Left colon (tissue), 2 donors: Measurements from ENCODE around the gene TMEM89. TPM values are rescaled to one million over a fixed set of nuclear protein-coding genes. Genes with fewer than 3 reads are reported as not detected.

Experiments
- ATAC-seq: fragments of 200-7000 bp; cut with Tn5 transposase; one replicate; pipeline ENCODE4 v1.9.1; 2020; ENCODE audit warnings: mild to moderate bottlenecking, moderate library complexity
- DNase-seq, 2 donors: peaks; one replicate each; pipeline ENCODE4 v3.0.0-alpha.2; 2020
- intact Hi-C, 2 donors: fragments of 100-400 bp; cut with DNase I in 1 of 2; cut with micrococcal nuclease in 1 of 2; formaldehyde crosslinking; loops; one replicate each; pipeline versions ENCODE4 v1.11.2 to v1.14.0; 2022; cut with DNase I, micrococcal nuclease
- total RNA-seq, 2 donors: library from RNA; stranded (reverse); fragmentation: NEBNext Ultra II Directional; extraction: Animal tissue kit (Norgen Biotek cat#: 25700); gene quantifications; one replicate each; pipeline ENCODE4 v1.2.1, GENCODE V29; 2021
- donor health status: DM: no; HTN: no; CAD: no.
- donor health status: DM: yes; HTN: yes; CAD: no.

Gene TMEM89
- total RNA-seq, 2 donors from 2014 or later: 0.84 to 2.2 TPM

DNA sequence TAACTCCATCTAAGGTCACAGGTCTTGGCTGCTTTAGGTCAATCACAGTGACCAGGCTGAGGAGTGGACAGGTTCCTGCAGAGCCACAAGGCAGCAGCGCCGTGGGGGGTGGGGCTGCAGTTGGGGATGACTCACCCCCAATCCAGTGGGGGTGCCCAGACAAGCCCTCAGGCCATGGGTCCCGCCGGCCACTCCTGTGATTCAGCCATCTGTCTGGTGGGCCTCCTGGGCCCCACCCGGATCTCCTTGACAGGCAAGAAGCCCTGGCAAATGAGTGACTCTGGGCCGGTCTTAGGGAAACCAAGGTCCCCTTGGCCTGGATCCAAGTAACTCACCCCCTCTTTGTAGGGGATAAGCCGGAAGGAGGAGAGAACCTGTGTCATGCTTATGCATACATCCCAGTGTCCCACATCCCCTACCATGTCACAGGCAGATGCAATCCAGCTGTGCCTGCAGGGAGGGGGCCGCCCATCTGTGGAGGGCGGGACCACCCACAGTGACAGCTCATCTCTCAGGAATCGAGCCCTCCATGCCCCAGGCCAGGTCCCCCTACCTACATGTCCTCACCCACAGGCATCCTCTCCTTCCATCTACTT, 25.9 kb downstream of the TMEM89 start:
- ATAC-seq: peak; percentile 5
- intact Hi-C loops: no loop called here
- DNase-seq: no peak

DNA sequence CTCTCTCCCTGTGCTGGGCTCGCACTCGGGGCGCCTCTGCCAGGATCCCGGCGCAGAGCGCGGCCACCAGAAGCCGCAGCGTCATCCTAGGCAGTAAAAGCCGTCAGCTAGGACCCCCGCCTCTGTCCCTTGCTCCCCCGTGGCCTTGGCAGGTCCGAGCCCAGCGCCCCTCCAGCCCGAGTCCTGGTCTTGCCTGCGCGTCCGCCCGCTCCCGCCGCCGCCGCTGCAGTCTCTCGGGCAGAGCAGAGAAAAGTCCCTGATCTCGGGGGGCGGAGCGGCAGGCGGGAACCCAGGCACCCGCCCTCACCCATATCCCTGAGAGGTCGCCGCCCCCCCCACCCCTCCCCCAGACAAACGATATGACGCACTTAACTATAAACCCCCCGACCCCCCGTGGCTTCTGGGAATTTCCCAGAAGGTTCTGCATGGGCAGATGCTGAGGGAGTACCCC, 26.5 kb downstream of the TMEM89 start, which contains the start of gene COL7A1:
COL7A1 (minus strand) TSS at position 255 of the 451 bp plus-strand sequence; CDS start at position 85, 170 bp downstream.
- DNase-seq (no peak), ATAC-seq (no peak)
- intact Hi-C loops: no loop called here

DNA sequence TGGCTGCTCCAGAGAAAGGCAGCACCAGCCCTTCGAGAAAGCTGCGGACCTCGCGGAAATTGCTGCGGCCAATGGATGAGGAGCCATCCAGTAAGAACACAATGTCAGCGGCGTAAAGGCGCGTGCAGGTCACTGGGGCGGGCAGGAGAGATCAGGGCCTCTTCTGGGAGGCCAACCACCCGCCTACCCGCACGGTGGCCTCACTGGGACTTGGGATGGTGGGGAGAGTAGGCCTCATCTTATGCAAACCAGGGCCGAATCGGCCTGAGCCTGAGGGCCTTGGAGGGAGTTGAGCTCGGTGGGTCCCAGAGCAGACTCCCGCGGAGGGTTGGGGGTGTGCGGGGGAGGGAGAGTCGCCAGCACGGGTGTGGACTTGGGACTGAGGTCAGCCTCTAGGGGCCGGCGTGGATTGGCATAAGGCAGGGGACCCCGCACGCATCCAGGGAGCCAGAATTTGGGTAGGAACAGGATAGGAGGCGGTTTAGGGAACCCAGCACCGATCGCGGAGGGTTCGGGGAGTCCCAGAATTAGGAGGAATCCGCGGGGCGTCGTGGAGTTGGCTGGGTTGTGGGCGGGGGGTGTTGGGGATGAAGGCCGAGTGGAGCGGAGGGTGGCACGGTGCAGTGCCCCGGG, 27.0 kb downstream of the TMEM89 start:
- DNase-seq (no peak), ATAC-seq (no peak)
- intact Hi-C loops: no loop called here

DNA sequence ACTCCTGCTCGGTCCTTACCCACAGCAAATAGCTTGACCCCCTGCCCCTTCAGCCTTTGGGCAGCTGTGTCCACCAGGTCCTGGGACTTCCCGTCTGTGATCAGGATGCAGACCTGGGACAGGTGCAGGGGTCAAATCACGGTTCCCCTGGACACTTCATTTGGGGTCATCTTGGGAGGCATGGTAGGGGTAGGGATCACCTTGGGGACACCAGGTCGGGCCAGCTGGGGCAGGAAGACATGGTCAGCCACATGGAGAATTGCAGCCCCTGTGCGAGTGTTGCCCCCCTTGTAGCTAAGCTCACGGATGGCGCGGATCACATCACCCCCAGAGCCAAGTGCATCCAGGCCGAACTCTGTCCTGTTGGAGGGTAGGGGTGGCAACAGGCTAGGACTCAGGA, 28.2 kb downstream of the TMEM89 start:
- intact Hi-C loops: no loop called here
- ATAC-seq: no peak

DNA sequence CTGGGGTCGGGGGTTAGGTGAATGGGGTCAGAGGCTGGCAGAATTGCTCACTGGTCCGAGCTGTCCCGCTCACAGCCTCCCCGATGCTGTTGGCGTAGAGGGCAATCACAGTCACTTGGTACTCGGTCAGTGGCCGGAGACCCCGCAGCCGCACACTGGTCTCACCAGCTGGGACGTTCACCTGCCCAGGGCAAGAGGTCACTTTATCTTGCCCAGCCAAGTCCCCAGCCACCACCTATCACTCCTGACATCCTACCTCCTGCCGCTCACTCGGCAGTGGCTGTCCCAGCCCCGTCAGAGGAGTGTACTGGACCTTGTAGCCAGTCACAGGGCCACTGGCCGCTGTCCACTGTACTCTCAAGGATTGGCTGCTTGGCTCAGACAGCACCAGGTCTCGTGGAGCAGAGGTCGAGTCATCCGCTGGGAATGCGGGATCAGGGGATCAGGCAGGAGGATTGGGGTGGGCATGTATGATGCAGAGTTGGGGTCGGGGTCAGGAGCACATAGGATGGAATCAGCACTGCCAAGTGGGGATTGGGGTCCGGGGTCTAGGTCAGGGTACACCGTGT, 29.0 kb downstream of the TMEM89 start:
- intact Hi-C loops: no loop called here
- no peak for DNase-seq
- no peak for ATAC-seq

More for the DNA sequence above, 28.2 kb downstream of the TMEM89 start:
- DNase-seq: no peak

DNA sequence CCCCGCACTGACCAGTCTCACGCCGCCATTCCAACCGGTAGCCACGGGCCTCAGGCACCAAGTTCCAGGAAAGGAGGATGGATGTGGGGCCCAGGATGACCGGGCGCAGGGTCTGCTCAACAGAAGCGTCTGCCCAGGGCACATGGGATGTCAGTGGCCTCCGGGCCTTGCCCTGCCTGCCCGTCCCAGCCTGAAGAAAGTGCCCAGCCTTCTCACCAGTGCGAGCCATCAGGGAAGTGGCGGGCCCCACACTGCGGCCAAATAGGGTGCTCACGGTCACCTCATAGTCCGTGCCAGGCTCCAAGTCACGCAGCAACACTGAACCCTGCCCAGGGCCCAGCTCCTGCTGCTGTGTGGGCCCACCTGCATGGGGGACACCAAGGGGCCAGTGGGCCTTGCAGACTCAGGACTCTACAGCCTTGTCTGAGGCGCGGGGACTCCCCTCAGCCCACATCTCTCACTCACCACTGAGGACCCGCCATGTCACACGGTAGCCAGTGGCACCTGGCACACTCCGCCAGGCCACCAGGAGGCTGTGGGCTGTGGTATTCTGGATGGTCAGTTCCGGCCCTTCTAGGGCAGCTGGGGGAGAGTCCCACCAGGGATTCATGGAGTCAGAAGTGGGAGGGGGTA, 29.6 kb downstream of the TMEM89 start:
- no peak for ATAC-seq
- intact Hi-C loops: no loop called here
- no peak for DNase-seq

DNA sequence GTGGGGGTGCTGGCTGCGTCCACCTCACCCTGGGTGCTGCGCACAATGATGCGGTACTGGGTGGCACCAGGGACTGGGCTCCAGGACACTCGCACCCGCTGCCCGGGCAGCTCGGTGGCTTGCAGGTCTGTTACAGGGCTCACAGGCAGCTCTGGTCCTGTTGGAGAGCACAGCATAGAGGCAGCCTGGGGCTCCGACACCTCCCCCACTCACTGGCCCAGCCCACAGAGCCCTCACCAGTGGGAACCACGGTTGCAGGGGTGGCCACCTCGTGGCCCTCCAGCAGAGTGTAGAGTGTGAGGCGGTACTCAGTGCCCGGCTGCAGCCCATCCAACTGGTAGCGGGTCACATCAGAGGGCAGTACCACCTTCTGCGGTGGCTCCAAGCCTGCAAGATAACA, 30.1 kb downstream of the TMEM89 start:
- ATAC-seq (no peak), DNase-seq (no peak)
- intact Hi-C loops: no loop called here

DNA sequence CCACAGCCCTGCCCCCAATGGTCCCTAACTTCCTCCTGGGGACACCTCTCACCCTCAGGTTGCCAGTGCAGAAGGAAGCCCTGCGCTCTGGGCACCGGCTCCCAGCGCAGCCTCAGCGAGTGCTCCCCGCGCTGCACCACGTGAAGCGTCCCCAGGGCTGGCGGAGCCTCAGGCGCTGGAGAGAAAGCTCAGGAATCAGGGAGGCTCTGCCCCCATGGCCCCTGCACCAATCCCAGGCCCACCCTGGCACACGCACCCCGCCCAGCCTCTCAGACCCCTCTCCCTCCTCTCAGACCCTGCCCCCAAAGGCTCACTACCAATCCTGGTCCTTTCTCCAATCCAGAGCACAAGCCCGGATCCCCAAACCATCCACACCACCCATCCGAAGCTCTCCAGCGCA, 33.3 kb downstream of the TMEM89 start:
- intact Hi-C loops: no loop called here
- DNase-seq: no peak
- no peak for ATAC-seq

DNA sequence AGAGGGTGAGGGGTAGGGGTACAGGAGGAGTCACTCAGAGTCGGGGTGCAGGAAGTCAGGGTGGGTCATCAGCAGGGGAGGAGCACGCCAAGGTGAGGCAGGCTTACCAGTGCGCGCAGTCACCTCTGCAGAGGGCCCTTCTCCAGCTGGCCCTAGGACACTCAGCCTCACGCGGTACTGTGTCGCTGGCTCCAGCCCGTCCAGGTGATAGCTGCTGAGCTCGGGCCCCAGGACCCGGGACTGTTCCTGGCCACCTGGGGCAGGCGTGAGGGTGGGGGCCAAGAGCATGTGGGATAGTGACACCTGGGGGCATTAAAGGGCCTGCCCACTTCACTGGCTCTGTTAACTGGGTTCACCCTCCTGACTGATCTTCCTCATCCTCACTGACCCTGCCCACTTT, 33.9 kb downstream of the TMEM89 start:
- ATAC-seq: no peak
- intact Hi-C loops: no loop called here
- DNase-seq: no peak

DNA sequence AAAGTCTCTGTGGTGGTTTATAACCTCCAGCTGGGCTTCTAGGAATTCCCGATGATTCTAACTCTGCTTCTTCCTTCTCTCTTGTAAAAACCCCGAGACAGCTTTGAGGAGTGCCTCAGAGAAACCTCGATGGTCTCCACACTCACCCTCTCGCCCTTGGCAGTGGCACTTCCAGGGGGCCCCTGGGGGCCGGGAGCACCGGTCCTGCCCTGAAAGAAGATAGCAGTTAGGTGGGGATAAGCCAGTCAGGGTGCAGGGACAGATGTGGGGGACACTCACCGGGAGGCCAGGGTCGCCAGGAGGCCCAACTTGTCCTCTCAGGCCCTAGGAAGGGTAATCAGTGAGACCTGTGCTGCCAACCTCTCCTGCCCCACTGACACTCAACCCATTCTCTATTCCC, 36.2 kb downstream of the TMEM89 start:
- DNase-seq: no peak
- intact Hi-C loops: no loop called here
- no peak for ATAC-seq

DNA sequence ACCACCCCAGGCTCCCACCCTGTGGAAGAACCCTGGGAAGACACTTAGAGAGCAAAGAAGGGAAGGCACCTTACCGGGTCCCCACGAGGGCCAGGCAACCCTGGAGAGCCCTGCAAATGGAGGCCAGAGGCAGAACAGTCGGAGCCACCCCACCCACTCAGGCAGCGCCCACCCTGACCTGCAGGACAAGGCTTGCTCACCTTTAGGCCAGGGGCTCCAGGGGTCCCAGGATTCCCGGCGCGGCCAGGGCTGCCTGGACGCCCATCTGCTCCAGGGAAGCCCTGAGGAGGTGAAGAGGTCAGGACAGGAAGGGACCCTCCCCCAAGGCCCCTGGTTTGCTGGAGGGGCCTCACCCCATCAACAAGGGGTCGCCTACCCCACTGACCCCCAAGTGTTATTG, 36.7 kb downstream of the TMEM89 start:
- ATAC-seq: no peak
- no peak for DNase-seq
- intact Hi-C loops: no loop called here

DNA sequence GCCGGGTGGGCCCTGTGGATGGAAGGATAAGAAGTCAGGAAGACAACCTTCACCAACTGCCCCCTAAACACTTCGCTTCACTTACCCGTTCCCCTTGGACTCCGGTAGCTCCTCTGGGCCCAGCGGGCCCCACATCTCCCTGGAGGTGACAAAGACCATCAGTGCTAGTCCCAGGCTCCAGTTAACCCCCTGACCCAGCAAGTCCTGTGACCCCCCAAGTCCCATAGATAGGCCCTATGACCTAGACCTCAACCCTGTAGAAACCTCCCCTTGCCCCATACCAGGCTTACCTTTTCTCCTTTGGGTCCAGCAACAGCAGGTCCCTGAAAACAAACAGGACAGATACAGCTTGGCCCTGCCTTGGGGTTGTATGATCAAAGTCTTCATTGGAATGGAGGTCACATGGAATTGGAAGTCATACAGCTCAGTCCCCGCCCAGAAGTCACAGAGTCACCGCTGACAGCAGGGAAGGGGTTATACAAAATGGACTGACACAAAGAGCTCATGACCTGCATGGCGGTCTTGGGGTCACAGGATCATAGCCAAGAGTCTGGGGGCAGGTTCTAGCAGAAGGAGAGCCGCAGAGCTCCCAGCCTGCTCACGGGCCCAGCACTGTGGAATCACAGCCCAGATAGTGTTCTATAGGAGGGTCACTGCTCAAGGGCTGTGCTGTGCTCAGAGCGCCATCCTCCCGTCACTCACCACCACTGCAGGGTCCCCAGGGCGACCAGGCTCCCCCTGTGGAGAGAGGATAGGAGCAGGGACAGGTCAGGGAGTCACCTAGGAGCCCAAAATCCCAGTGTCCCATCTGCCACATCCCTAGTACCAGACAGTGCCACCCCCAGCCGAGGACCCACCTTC, 39.7 kb downstream of the TMEM89 start:
- DNase-seq (no peak), ATAC-seq (peak; percentile 20)
- intact Hi-C loops: no loop called here

DNA sequence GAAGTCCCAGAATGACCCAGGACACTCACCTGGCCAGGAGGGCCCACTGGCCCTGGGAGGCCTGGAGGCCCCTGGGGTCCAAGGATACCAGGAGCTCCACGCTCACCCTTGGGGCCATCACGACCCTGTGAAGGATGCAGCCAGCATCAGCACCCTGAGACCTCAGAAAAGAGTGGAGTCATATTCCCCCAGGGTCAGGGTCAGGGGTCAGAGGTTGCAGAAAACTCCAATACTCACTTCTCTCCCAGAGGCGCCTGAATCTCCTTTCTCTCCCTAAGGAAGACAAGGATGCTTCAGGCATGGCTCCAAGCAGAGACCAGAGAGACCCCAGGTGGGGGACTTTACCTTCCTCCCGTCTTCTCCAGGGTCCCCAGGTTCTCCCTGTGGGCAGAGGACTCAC, 44.9 kb downstream of the TMEM89 start:
- intact Hi-C loops: no loop called here

DNA sequence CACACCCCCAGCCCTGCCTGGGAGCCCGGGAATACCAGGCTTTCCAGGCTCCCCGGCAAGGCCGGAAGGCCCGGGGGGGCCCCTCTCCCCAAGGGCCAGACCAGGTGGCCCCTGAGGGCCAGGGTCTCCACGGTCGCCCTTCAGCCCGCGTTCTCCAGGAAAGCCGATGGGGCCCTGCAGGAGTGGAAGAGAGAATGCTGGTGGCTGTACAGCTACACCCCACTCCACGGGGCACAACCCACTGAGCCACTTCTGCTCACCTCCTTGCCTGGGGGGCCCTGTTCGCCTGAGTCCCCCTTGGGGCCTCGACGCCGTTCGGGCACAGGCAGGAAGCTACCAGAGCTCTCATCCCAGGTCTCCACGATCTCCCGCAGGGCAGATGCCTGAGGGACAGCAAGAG, 46.2 kb downstream of the TMEM89 start:
- intact Hi-C loops: no loop called here
- DNase-seq: no peak
- no peak for ATAC-seq

More for the DNA sequence above, 44.9 kb downstream of the TMEM89 start:
- no peak for ATAC-seq
- DNase-seq: no peak

DNA sequence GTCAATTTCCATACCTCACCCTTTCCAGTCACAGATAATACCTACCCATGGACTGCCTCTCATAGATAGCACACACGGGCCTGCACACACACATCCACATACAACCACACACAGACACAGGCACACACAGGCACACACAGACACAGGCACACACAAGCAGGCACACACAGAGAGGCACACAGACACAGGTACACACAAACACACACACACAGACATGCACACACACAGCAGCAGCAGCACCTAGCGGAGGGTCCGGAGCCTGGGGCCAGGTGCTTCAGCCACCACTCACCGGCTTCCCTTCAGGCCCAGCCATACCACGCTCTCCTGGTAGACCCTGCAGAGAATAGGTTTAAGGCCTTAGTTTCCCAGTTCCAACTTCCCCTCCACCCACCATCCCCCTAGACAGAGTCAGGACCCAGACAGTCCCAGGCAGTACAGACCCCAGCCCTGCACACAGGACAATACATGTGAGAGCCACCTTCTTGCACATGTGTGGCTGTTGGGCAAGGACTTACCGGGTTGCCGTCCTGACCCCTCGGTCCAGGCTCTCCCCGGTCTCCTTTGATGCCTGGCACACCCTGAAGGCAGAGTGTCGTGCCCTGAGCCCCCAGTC, 47.5 kb downstream of the TMEM89 start:
- no peak for DNase-seq
- intact Hi-C loops: no loop called here
- no peak for ATAC-seq

DNA sequence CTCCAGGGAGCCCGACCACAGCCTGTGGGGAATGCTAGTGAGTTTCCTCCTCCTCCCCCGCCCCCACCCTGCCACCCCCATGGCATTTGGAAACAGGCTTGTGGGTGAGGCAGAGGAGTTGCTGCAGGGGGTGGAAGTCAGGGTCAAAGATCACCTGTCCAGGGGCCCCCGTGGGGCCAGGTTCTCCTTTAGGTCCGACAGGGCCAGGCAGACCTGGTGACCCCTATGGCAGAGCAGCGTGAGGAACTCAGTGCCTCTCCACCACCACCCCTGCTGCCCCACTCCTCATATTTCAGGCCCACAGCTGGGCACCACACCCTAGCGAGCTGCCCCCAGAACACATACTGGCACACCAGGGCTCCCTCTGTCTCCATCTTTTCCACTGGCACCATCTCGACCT, 49.1 kb downstream of the TMEM89 start:
- intact Hi-C loops: no loop called here
- ATAC-seq (no peak), DNase-seq (no peak)

DNA sequence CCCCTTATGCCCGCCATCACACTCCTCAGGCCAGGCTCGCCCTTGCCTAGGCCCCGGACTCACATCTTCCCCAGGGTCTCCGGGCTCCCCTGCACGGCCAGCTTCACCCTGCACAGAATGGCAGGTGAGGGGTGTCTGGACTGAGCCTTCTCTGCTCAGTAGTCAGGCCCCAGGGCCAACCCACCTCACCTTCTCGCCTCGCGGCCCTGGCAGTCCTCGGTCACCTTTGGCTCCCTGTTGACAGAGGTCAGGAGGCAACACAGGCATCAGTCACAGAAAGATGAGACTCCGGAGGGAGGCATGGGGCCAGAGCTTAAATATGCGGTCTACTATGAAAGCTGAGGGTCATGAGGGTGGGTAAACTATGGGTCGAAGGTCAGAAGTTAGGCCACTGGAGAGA, 49.6 kb downstream of the TMEM89 start:
- DNase-seq (no peak), ATAC-seq (no peak)
- intact Hi-C loops: no loop called here
